Measurements from ENCODE around the gene DSTN.

DSTN gene

DNA sequence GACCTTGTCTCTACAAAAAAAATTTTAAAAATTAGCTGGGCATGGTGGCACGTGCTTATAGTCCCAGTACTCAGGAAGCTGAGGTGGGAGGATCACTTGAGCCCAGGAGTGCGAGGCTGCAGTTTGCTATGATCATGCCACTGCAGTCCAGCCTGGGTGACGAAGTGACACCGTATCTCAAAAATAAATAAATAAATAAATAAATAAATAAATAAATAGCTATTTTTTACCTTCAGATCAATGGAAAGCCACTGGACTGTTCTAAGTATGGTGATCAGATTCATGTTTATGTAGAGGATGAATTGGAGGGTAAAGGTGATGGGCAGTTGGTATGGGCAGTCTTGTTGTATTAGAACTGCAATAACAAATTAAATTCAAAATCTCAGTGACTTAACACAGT is 24.0 kb downstream of the DSTN start:
- peaks cover 19% of the 10 kb centered on the region for H3K4me1 ChIP-seq (ENCODE audit: insufficient read depth, low read length, poor library complexity, severe bottlenecking)
- peaks cover 97% of the 10 kb centered on the region for H3K79me2 ChIP-seq (ENCODE audit: insufficient read depth, low read length)
- no peaks in the 10 kb centered on the region for H3K9me3 ChIP-seq (ENCODE audit: insufficient read depth, low read depth, low read length)
- H3K36me3 ChIP-seq (ENCODE audit: insufficient read depth, low read length): peaks cover 3% of the 10 kb centered on the region; the same call in 1 of the 2 replicates
- no peaks in the 10 kb centered on the region for H3K9me2 ChIP-seq (replicated peaks; ENCODE audit: low read depth, low read length)
- no peak overlapping the region for H3K4me3 ChIP-seq (ENCODE audit: low read length, poor library complexity, severe bottlenecking)
- H3K4me2 ChIP-seq (ENCODE audit: low read depth, low read length, poor library complexity, severe bottlenecking): no peak overlapping the region
- 0 out of 2 replicates have a peak, but pooled peaks cover 4% of the 10 kb centered on the region for H3F3A ChIP-seq (ENCODE audit: low read depth)
- no peak for TF ChIP-seq EZH2phosphoT487 (IDR thresholded peaks at IDR 0.05; ENCODE audit: borderline replicate concordance)
- TF ChIP-seq CTCF (conservative IDR thresholded peaks at IDR 0.05; ENCODE audit: low read length): no peak
- H4K20me1 ChIP-seq (ENCODE audit: insufficient read depth, low read length, poor library complexity, severe bottlenecking): peaks cover 56% of the 10 kb centered on the region
- H3K9ac ChIP-seq (ENCODE audit: low read depth, low read length, poor library complexity, severe bottlenecking): no peak overlapping the region
- no peaks in the 10 kb centered on the region for H3K27me3 ChIP-seq (ENCODE audit: insufficient read depth, low read length, poor library complexity, severe bottlenecking)
- H2AFZ ChIP-seq (ENCODE audit: low read length): no peak overlapping the region

DNA sequence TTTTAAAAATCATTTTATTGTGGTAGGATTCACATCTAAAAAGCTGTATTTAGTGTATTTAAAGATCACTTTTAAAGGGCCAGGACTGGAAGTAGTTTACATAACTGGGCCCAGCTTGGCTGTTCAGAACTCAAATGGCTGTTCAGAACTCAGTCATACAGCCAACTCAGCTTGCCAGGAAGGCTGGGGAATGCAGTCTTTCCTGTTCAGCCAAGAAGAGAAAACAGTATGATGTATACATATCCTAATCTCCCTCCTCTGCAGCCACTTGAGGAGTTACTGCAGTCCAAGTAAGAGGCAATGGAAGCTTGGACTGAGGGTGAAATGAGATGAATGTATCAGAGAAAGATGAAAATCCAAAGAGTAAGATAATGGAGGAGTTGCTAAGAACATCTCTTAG is 24.6 kb downstream of the DSTN start:
- peaks cover 53% of the 10 kb centered on the region for H4K20me1 ChIP-seq (ENCODE audit: insufficient read depth, low read length, poor library complexity, severe bottlenecking)
- H2AFZ ChIP-seq (ENCODE audit: low read length): no peak overlapping the region
- no peak overlapping the region for H3K4me2 ChIP-seq (ENCODE audit: low read depth, low read length, poor library complexity, severe bottlenecking)

GRCh38 chr20:17595856-17596255 is 26.0 kb downstream of the DSTN start:
- Histone ChIP-seq H3K36me3 (ENCODE audit: insufficient read depth, low read length) (peaks cover 5% of the 10 kb centered on the region; the same call in 1 of the 2 replicates), H3K9ac (ENCODE audit: low read depth, low read length, poor library complexity, severe bottlenecking) (no peak overlapping the region), H3F3A (ENCODE audit: low read depth) (no peaks in the 10 kb centered on the region), H3K4me1 (ENCODE audit: insufficient read depth, low read length, poor library complexity, severe bottlenecking) (peaks cover 10% of the 10 kb centered on the region), H3K4me3 (ENCODE audit: low read length, poor library complexity, severe bottlenecking) (no peak overlapping the region), H3K9me3 (ENCODE audit: insufficient read depth, low read depth, low read length) (no peaks in the 10 kb centered on the region), H3K9me2 (replicated peaks; ENCODE audit: low read depth, low read length) (no peaks in the 10 kb centered on the region), H4K20me1 (ENCODE audit: insufficient read depth, low read length, poor library complexity, severe bottlenecking) (peaks cover 46% of the 10 kb centered on the region), H3K79me2 (ENCODE audit: insufficient read depth, low read length) (peaks cover 93% of the 10 kb centered on the region), H2AFZ (ENCODE audit: low read length) (no peak overlapping the region), H3K4me2 (ENCODE audit: low read depth, low read length, poor library complexity, severe bottlenecking) (no peak overlapping the region), H3K27me3 (ENCODE audit: insufficient read depth, low read length, poor library complexity, severe bottlenecking) (no peaks in the 10 kb centered on the region)
- TF ChIP-seq CTCF (conservative IDR thresholded peaks at IDR 0.05; ENCODE audit: low read length): no peak
- no peak for TF ChIP-seq EZH2phosphoT487 (IDR thresholded peaks at IDR 0.05; ENCODE audit: borderline replicate concordance)

More for the DNA sequence above, 24.6 kb downstream of the DSTN start:
- Histone ChIP-seq H3K9me2 (replicated peaks; ENCODE audit: low read depth, low read length) (no peaks in the 10 kb centered on the region), H3K9me3 (ENCODE audit: insufficient read depth, low read depth, low read length) (no peaks in the 10 kb centered on the region), H3K4me3 (ENCODE audit: low read length, poor library complexity, severe bottlenecking) (no peak overlapping the region), H3K79me2 (ENCODE audit: insufficient read depth, low read length) (peaks cover 97% of the 10 kb centered on the region), H3K27me3 (ENCODE audit: insufficient read depth, low read length, poor library complexity, severe bottlenecking) (no peaks in the 10 kb centered on the region), H3K36me3 (ENCODE audit: insufficient read depth, low read length) (peaks cover 3% of the 10 kb centered on the region; the same call in 1 of the 2 replicates), H3K4me1 (ENCODE audit: insufficient read depth, low read length, poor library complexity, severe bottlenecking) (peaks cover 19% of the 10 kb centered on the region), H3K9ac (ENCODE audit: low read depth, low read length, poor library complexity, severe bottlenecking) (no peak overlapping the region), H3F3A (ENCODE audit: low read depth) (0 out of 2 replicates have a peak, but pooled peaks cover 4% of the 10 kb centered on the region)
- TF ChIP-seq CTCF (conservative IDR thresholded peaks at IDR 0.05; ENCODE audit: low read length) (no peak), EZH2phosphoT487 (IDR thresholded peaks at IDR 0.05; ENCODE audit: borderline replicate concordance) (no peak)

Data from Loucy (cell line).